Parathyroid adenoma (tissue), 2 donors: ENCODE measurements around the gene VPS33B.

Source experiments
- H2AFZ ChIP-seq: fragments of 300-600 bp; sonication (generic); one replicate; pipeline ENCODE4 v1.7.0; 2017; ENCODE audit warnings: antibody characterized with exemption, mild to moderate bottlenecking
- H3K27ac ChIP-seq: fragments of 300-600 bp; sonication (generic); one replicate; pipeline ENCODE4 v1.7.0; 2017
- H3K27me3 ChIP-seq: fragments of 300-600 bp; sonication (generic); one replicate; pipeline ENCODE4 v1.7.0; 2017; ENCODE audit warnings: low read length; ENCODE audit not compliant: control insufficient read depth, insufficient read depth
- H3K36me3 ChIP-seq: fragments of 300-600 bp; sonication (generic); one replicate; pipeline ENCODE4 v1.7.0; 2017; ENCODE audit warnings: low read length; ENCODE audit not compliant: control insufficient read depth, insufficient read depth
- H3K4me1 ChIP-seq: fragments of 300-600 bp; sonication (generic); one replicate; pipeline ENCODE4 v1.7.0; 2017; ENCODE audit warnings: control low read depth
- H3K4me2 ChIP-seq: fragments of 300-600 bp; sonication (generic); one replicate; pipeline ENCODE4 v1.7.0; 2017; ENCODE audit warnings: low read length
- H3K4me3 ChIP-seq: fragments of 300-600 bp; sonication (generic); one replicate; pipeline ENCODE4 v1.7.0; 2017; ENCODE audit warnings: low read depth, low read length
- H3K79me2 ChIP-seq: fragments of 300-600 bp; sonication (generic); one replicate; pipeline ENCODE4 v1.7.0; 2017; ENCODE audit warnings: control low read depth
- H3K9ac ChIP-seq: fragments of 300-600 bp; sonication (generic); one replicate; pipeline ENCODE4 v1.7.0; 2017; ENCODE audit warnings: mild to moderate bottlenecking
- H3K9me3 ChIP-seq: fragments of 300-600 bp; sonication (generic); one replicate; pipeline ENCODE4 v1.7.0; 2017; ENCODE audit warnings: low read length; ENCODE audit not compliant: control insufficient read depth
- CTCF ChIP-seq: fragments of 300-600 bp; sonication (generic); IDR thresholded peaks from one replicate; pipeline ENCODE4 v1.7.0; 2017; ENCODE audit warnings: antibody characterized with exemption, mild to moderate bottlenecking
- donor health status: primary hyperparathyroidism.

VPS33B gene

GRCh38 chr15:90974216-90974615, 48.2 kb downstream of the VPS33B start:
- no peak overlapping the region for H3K4me2 ChIP-seq
- no peaks in the 10 kb centered on the region for H3K36me3 ChIP-seq
- H3K9me3 ChIP-seq, result no peaks in the 10 kb centered on the region
- no peak overlapping the region for H2AFZ ChIP-seq
- H3K27ac ChIP-seq, result no peak overlapping the region
- no peak for TF ChIP-seq CTCF
- H3K4me1 ChIP-seq, result no peaks in the 10 kb centered on the region
- H3K27me3 ChIP-seq, result no peaks in the 10 kb centered on the region
- H3K9ac ChIP-seq, result no peak overlapping the region
- no peak overlapping the region for H3K4me3 ChIP-seq
- H3K79me2 ChIP-seq, result no peaks in the 10 kb centered on the region

- no peak overlapping the region for H3K4me2 ChIP-seq
- TF ChIP-seq CTCF, result no peak
- H3K4me1 ChIP-seq, result no peaks in the 10 kb centered on the region
- H3K4me3 ChIP-seq, result no peak overlapping the region
- no peak overlapping the region for H2AFZ ChIP-seq
- H3K9ac ChIP-seq, result no peak overlapping the region
- no peak overlapping the region for H3K27ac ChIP-seq
- no peaks in the 10 kb centered on the region for H3K36me3 ChIP-seq
- no peaks in the 10 kb centered on the region for H3K27me3 ChIP-seq
- no peaks in the 10 kb centered on the region for H3K79me2 ChIP-seq
- no peaks in the 10 kb centered on the region for H3K9me3 ChIP-seq
Observed at GRCh38 chr15:90972133-90972532, 50.3 kb downstream of the VPS33B start.

- H3K4me2 ChIP-seq, result no peak overlapping the region
- TF ChIP-seq CTCF, result no peak
- H3K4me1 ChIP-seq, result no peaks in the 10 kb centered on the region
- no peaks in the 10 kb centered on the region for H3K36me3 ChIP-seq
- H2AFZ ChIP-seq, result no peak overlapping the region
- H3K9me3 ChIP-seq, result no peaks in the 10 kb centered on the region
- no peak overlapping the region for H3K4me3 ChIP-seq
- H3K27me3 ChIP-seq, result no peaks in the 10 kb centered on the region
- H3K79me2 ChIP-seq, result no peaks in the 10 kb centered on the region
- H3K27ac ChIP-seq, result no peak overlapping the region
- H3K9ac ChIP-seq, result no peak overlapping the region
Observed at GRCh38 chr15:90970274-90970673, 52.1 kb downstream of the VPS33B start.

GRCh38 chr15:90968434-90968833, 54.0 kb downstream of the VPS33B start:
- no peak overlapping the region for H2AFZ ChIP-seq
- H3K9me3 ChIP-seq, result no peaks in the 10 kb centered on the region
- H3K4me3 ChIP-seq, result no peak overlapping the region
- no peaks in the 10 kb centered on the region for H3K4me1 ChIP-seq
- H3K4me2 ChIP-seq, result no peak overlapping the region
- no peaks in the 10 kb centered on the region for H3K36me3 ChIP-seq
- no peak overlapping the region for H3K27ac ChIP-seq
- no peaks in the 10 kb centered on the region for H3K79me2 ChIP-seq
- H3K27me3 ChIP-seq, result no peaks in the 10 kb centered on the region
- TF ChIP-seq CTCF, result no peak
- no peak overlapping the region for H3K9ac ChIP-seq

- Histone ChIP-seq H3K27me3 (no peaks in the 10 kb centered on the region), H3K9me3 (no peaks in the 10 kb centered on the region), H2AFZ (no peak overlapping the region), H3K36me3 (no peaks in the 10 kb centered on the region), H3K4me1 (no peaks in the 10 kb centered on the region), H3K27ac (no peak overlapping the region), H3K9ac (no peak overlapping the region), H3K4me3 (no peak overlapping the region), H3K4me2 (no peak overlapping the region), H3K79me2 (no peaks in the 10 kb centered on the region)
- TF ChIP-seq CTCF, result no peak
Observed at GRCh38 chr15:90967206-90967605, 55.2 kb downstream of the VPS33B start.
